GM12875 (cell line): Measurements from ENCODE around the gene AKT1.

Source experiments
- H3K4me3 ChIP-seq: one replicate; pipeline ENCODE4 v1.5.1; 2011; ENCODE audit warnings: low read depth, low read length, control low read depth
- CTCF ChIP-seq: IDR thresholded peaks from 2 replicates; pipeline ENCODE4 v1.5.1; 2011; ENCODE audit warnings: low read depth, mild to moderate bottlenecking, control low read depth, inconsistent platforms, low read length, moderate library complexity, borderline replicate concordance; ENCODE audit not compliant: insufficient read depth

AKT1 gene

GRCh38 chr14:104724407-104724980 is 71.1 kb downstream of the AKT1 start:
- TF ChIP-seq CTCF: no peak
- peak overlapping the region; percentile 48 for H3K4me3 ChIP-seq

- TF ChIP-seq CTCF: peak; percentile 98
- H3K4me3 ChIP-seq: peak within 1 kb of the TSS; percentile 63
Observed at GRCh38 chr14:104723651-104724406, 71.7 kb downstream of the AKT1 start, which contains the start of gene ADSS1. ADSS1 (plus strand) TSS chr14:104724229; CDS start chr14:104724271, 42 bp downstream.

- no peak for TF ChIP-seq CTCF
Observed at GRCh38 chr14:104722938-104723650, 72.5 kb downstream of the AKT1 start.

GRCh38 chr14:104721505-104722431 is 73.8 kb downstream of the AKT1 start:
- H3K4me3 ChIP-seq: no peak overlapping the region
- TF ChIP-seq CTCF: no peak

More at GRCh38 chr14:104722938-104723650, 72.5 kb downstream of the AKT1 start:
- no peak overlapping the region for H3K4me3 ChIP-seq
